Cardiac septum (tissue), 1 donor: Measurements from ENCODE around the gene TMEM245. TPM values are rescaled to one million over a fixed set of nuclear protein-coding genes. Genes with fewer than 3 reads are reported as not detected.

Experiments used
- DNase-seq: peaks from one replicate; pipeline ENCODE4 v3.0.0-alpha.2; 2020; ENCODE audit warnings: low spot score
- intact Hi-C: fragments of 100-400 bp; cut with DNase I; formaldehyde crosslinking; loops from one replicate; pipeline ENCODE4 v1.14.0; 2022
- total RNA-seq: library from RNA; stranded (reverse); fragmentation: NEBNext Ultra II Directional; extraction: Animal tissue kit (Norgen Biotek cat#: 25700); gene quantifications from one replicate; pipeline ENCODE4 v1.2.1, GENCODE V29; 2021
- donor health status: DM: no; HTN: no; CAD: no.

TMEM245 gene
- total RNA-seq, 1 donor from 2014 or later: 73.7 TPM

DNA sequence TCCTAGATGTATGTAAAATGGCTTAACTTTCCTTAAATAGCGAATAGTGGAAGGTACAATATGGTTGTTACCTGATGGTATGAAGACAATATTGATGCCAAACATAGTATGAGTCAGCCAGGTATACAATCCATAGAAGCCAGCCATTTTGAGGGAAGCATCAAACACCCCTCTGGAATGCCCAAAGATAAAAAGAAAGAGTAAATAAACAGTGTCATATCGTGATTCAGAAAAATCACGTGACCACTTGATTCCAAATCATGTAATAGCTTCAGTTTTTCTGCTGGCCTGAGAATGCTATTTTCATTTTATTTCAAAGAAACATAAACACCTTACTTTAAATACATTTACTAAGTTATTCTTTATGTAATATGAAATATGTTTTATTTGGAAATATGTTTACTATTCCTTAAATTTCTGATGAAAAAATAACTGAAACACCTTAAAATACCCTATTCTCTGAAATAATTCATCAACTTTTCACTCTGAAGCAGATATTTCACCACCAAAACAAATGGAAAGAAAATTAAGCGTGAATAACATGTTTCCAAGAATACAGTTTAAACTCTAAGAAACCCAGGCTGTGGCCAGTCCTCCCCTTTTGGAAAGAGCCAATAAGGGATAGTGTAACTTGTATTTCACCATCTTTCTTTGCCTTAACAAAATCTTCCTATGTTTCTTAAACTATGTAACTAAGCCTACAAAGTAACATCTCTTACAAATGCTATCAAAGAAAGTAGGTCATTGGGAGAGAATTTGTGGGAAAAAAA, 81.6 kb downstream of the TMEM245 start:
- no peak for DNase-seq
- intact Hi-C loops: no loop called here

DNA sequence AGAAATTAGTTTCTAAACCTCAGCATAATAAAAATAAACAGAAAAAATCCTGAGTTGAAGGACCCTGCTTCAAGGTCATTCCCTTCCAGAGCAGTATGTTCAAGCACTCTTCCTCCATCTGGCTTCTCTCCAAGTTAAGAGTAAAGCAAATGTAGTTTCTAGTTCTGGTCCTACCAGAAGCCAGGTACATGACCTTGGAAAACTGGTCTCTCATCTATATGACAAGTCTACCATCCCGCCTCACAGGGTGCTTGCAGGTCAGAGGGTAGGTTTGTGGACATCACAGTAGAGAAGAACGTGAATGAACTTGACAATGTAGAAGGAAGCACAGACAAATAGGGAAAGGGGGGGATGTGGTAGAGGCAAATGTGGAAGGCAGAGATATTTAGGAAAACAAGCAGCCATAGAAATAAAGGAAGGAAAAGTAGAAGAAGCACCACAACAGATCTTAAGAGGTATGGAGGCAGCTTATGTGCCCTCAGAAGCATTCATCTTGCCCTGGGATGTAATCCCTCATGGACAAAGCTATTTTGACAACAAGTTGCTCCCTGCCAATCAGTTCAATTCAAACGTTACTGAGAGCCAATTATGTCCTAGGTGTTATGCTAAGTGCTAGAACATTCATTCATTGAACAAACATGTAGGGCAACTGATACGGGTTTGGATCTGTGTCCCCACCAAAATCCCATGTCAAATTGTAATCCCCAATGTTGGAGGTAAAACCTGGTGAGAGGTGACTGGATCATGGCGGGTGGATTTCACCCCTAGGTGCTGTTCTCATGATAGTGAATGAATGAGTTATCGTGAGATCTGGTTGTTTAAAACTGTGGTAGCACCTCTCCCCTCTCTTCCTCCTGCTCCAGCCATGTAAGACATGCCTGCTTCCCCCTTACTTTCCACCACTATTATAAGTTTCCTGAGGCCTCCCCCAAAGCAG, 82.7 kb downstream of the TMEM245 start:
- DNase-seq: no peak
- intact Hi-C loops: no loop called here

DNA sequence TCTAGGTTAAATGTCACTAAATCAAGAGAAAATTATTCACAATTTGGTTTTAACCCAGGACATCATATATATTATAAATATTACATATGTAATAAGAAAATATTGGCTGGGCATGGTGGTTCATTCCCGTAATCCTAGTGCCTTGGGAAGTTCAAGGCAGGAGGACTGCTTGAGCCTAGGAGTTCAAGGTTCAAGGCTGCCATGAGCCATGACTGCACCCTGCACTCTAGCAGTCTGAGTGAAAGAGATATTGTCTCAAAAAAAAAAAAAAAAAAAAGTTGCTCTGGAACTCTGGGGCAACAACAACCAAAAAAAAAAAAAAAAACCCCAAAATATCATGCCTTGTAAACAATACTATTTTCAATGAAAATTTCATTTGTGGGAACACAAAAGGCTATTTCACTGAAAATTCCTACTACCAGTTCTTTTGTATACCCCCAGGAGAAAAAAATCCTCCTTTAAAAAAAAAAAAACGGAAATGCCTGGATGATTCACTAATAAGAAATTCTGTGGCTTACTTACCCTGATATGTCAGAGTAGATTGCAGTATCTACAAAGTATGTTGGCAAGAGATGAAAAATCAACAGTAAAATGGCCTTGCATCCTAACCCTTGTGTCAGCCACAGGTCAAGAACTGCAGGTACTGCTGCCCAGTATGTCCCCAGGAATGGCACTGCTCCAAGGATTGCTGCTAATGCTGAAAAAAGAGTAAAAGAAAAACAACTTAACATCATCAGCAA, 83.9 kb downstream of the TMEM245 start:
- intact Hi-C loops: no loop called here
- no peak for DNase-seq

DNA sequence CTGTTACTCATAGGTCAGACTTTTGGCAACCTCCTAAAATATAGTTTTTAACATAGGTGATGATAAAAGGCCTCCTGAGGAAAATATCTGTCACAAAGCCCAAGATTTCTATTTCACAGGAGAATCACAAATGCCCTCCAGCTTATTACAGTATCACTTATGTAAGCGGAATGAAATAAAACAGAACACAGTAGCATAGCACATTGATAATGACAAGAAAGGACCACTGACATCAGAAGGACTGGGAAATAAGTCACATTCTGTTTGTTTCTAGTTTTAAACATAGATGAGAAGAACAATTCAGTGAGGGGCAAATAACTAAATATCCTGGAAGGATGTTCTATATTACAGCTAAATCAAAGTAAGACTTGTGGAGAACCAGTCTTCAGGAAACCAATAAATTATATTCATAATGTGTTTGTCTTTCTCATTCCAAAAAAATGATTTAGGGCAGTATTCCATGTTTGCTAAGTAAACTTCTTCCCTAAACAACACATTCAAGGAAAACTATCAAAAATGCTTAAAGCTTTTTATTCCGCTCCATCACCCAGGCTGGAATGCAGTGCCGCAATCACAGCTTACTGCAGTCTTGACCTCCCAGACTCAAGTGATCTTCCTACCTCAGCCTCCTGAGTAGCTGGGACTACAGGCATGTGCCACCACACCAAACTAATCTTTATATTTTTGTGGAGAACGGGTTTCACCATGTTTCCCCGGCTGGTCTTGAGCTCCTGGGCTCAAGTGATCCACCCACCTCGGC, 85.6 kb downstream of the TMEM245 start:
- DNase-seq: no peak
- intact Hi-C loops: no loop called here

DNA sequence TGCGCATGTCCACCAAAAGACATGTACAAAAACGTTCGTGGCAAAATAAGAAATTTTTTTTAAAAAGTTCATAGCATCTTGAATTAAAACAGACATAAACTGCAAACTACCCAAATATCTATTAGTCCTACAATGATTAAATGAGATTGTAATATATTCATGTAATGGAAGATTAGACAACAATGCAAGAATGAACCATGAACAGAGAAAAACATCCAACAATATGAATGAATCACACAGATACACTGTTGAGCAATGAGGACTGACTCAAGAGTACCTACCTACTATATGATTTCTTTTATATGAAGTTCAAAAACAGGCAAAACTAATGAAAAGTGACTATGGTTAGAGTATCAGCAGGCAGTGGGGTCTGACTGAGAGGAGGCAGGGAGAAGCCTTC, 88.5 kb downstream of the TMEM245 start:
- intact Hi-C loops: no loop called here
- no peak for DNase-seq

DNA sequence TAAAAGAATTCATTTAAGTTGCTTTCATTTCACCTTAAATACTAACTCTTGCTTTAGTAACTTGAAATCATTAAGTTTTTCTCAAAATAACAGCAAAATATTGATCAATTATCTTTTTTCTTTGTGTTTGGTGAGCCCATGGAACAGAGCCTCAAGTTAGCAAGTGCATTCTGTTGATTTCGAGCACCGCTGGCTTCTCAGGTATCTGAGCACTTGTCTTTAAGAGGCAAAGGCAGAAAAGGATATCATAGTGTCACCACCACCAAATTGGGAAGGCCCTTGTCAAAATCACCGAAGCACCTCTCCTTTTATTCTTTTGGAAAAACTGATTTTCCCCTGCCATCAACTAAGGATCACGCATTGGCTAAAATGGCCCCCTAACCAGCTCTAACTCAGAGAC, 89.3 kb downstream of the TMEM245 start:
- intact Hi-C loops: no loop called here
- DNase-seq: no peak

DNA sequence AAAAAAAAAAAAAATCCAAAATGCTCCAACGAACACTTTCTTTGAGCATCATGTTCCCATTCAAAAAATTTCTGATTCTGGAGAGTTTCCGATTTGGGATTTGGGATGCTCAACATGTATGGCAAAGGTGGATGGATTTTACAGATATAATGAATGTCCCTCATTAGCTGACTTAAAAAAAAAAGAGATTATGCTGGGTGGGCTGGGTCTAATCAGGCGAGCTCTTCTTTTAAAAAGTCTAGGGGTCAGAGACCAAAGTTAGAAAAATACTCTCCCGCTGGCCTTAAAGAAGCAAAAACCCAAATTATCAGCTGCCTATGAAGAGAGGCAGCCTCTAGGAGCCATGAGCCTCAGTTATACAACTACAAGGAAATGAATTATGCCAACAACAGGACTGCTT, 91.3 kb downstream of the TMEM245 start:
- intact Hi-C loops: no loop called here
- no peak for DNase-seq

DNA sequence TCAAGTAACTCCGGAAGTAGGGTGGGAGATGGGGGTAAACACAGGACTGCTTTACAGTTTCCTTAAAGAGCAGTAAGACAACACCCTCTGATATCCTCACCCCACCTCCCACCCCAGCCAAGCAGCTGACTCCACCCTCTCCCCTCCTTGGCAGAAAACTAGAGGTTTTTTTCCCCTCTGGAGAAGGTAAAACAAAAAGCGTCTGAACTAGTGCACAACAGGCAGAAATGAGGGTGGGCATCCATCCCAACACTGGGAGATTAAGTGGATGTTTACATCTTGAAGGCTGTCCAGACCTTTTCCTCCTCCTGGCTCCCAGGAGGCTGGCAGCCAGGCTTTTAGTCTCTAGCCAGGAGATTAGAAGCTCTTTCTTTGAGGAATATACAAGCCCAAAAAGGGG, 92.6 kb downstream of the TMEM245 start:
- intact Hi-C loops: no loop called here
- DNase-seq: no peak

DNA sequence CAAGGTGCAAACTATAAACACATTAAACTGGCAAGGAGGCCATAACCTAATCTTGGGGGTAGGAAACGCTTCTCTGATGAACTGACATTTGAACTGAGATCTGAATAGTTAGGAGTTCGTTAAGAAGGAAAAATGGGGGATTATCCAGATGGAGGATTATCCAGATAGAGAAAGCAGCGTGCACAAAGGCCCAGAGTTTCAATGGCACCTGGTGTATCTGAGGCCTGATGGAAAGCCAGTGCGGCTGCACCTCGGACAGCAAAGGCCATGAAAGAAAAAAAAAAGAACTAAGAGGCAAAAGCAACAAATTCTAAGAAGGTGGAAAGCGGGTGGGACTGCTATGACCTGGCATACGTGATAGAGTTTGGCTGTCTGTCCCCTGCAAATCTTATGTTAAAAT, 93.4 kb downstream of the TMEM245 start:
- intact Hi-C loops: no loop called here
- no peak for DNase-seq

DNA sequence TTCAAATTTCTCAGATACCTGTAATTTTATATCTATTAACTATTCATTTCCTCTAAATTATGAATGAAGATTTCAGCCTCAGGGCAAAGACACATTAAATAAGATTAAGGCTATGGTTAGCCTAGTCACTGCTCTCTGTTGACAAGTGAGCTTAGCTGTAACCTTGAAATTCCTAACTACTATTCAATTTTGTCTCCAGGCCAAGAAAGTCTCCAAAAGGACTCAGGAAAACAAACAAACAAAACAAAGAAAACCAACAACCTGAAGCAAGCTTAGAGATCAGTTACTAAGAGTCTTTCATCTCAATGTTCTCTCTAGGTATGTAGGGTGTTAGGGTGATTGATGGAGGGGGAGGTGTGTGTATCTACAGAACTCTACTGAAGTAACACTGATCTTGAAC, 96.9 kb downstream of the TMEM245 start:
- DNase-seq: no peak
- intact Hi-C loops: no loop called here

DNA sequence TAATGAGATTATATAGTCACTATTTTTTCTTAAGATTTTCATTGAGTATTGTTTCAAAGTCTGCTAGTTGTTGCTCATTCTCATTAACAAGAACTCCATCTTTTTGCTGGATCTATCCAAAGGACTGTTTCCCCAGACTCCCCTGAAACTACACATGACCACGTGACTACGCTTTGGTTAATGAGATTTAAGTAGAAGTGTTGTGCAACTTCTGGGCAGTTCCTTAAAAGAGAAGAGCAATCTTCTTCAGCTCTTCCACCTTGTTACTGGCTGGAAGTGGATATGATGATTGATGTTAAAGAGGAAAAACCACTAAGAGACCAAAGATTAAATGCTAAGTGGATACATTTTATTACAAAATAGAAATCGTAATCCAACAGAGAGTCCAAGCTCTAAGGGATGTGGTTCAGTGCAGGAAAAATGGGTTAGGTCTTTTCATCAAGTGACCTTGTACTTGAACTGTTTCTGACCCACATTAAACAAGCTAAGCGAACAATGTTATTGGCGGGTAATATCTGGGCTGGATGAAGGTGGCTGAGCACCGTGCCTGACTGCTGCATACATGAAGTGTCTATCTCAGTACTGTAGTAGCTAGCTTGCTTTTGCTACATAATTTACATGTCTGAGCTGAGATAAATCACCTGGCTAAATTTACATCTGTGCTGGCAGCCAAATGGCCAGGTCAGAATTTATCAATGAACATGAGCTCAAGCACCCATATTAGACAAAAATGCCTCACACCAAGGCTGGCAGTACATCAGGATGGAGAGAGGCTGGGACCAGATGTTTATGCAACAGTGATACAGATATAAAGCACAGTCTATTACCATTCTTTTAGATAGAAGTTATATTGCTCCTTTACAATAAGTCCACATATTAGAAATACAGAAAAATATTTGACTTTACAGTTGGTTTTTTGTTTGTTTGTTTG, 98.9 kb downstream of the TMEM245 start:
- DNase-seq: no peak
- intact Hi-C loops: no loop called here

DNA sequence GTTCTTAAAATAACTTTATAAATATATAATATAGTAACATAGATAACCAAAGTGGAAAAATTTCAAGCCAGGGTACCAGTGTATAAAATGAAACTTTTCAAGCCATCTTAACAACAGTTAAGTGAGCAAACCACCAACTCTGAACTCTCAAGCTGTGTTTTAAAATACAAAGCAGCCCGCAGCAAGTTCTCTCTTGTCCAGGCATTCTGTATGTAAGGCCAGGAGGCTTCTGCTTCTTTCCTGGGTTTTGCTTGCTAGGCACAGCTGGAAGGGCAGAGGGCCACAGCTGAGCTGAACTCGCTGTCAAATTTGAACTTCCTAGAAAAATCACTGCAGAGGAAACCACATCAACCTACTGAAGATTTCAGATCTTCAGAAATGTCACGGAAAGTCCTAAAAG, 99.6 kb downstream of the TMEM245 start:
- no peak for DNase-seq
- intact Hi-C loops: no loop called here

DNA sequence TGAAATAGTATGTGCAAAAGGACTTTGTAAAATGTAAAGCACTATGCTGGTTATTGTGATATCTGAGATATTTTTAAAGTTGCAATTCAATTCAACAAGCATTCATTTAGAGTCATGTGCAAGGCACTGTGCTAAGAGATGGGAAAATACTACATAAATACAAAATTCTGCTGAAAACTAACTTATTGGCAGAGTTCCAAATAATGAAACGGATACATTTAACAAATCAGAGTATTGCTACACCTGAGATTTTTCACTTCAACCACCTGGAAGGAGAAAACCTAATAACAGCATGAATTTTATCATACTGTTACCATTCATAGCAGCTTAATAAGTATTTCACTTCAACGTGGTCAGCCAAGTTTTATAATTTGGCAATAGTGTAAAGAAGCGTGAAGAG, 100.3 kb downstream of the TMEM245 start:
- intact Hi-C loops: no loop called here
- no peak for DNase-seq

DNA sequence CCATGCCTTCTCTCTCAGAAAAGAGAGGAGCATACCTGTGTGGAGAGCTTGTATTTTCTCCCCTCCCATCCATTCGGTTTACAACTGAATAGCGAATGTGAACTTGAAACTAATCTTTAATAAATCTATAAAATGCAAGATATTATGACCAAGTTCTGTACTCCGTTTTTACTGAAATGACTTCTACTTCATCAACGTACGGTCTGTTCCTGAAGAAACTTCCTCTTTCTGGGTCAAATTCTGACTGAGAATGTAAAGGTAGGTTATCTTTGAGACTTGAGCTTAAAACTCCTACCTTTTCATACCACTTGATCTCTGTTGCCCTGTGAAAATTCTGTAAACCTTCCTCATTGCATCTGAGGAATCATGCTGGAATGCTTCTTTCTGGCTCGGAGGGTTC, 102.3 kb downstream of the TMEM245 start:
- intact Hi-C loops: no loop called here
- DNase-seq: no peak

DNA sequence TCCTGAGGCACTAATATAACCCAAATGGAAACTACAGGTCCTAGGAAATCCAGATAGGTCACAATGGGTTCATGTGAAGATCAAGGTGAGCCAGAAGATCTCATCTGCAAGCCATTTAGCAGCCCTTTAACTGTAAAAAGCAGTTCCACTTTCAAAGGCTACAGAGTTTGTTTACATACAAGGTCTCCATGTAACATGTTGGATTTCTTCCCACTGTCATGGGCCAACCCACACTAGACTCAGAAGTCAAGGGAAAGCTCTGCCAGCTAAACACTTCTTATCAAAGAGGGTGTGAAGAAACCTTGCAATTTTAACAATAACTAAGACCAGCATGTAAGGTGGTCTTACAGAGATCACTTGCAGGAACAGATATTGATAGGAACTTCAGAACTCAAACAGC, 102.7 kb downstream of the TMEM245 start:
- intact Hi-C loops: no loop called here
- DNase-seq: no peak

DNA sequence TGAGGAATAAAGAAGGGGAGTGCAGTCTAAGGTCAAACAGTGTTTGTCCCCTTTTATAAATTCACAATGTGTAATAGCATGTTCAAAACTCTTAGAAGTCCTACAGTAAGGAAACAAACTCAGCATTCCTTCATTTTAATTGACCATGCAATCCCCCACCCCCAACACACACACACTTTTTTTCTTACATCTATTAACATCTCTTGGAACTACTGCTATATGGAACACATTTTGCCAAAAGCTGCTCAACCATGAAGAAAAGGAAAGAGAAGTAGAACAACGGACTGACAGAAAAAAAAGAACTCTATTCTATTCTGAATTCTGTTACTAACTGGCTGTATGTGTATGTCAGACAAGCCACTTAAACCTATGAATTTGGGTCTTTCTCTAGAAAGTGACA, 103.6 kb downstream of the TMEM245 start:
- DNase-seq: no peak
- intact Hi-C loops: no loop called here

DNA sequence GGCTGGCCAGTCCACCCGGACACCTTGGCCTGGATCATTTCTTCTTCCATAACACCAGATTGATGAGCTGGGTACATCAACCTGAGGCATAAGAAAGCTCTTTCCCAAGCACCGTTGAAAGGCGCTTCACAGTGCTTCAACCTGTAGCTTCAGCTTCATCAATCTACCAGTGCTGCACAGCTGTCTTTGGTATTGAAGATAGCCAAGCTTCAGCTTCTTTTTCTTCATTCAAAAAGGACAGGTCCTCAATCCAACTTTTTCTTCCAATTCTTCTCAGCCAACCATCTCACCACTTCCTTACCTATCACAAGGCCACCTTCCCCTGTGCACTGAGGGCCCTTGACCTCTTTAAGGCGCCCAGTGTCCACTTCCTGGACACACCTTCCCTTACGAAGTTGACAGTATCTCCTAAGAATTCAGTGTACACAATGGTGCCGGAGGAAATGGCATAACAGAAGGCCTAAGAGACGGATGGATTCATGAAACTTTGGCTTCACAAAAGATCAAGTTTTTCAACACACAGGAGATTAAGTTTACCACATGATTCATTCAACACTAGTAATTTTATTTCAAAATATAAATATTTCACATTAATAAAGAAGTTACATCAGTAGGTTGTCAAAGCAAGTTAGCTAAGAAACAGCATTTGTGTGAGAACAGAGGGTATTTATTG, 105.0 kb downstream of the TMEM245 start:
- no peak for DNase-seq
- intact Hi-C loops: loop anchor here (5.0 kb wide), 3 partner anchors 42 to 82 kb away; partner anchors contain the start of genes ABITRAM and ELP1
